ENCODE measurements around the gene REG3A.

DNA sequence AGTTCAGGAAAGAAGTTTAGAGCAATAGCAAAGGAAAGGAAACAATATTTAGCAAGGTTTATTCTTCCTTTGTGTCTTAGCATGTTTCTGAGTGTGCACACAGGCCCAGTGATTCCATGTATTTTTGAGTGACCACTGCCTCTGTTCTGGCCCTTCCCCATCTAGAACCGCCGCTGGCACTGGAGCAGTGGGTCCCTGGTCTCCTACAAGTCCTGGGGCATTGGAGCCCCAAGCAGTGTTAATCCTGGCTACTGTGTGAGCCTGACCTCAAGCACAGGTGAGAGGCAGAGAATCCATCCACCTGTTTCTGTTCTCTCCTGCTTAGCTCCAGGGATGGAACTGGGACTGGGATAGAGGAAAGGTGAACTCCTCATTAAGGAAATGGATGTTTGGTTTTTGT is 36.9 kb downstream of the REG3A start:
- TF ChIP-seq JUN (IDR thresholded peaks at IDR 0.05; ENCODE audit: low read depth, low read length) (no peak), RXRA (IDR thresholded peaks at IDR 0.05; ENCODE audit: insufficient read depth, low read depth, low read length) (no peak), POLR2A (IDR thresholded peaks at IDR 0.05; ENCODE audit: control extremely low read depth in 1 of 2, low read depth in 2 of 2, low read length in 2 of 2) (no peak)
- TF ChIP-seq, protein P1, sequence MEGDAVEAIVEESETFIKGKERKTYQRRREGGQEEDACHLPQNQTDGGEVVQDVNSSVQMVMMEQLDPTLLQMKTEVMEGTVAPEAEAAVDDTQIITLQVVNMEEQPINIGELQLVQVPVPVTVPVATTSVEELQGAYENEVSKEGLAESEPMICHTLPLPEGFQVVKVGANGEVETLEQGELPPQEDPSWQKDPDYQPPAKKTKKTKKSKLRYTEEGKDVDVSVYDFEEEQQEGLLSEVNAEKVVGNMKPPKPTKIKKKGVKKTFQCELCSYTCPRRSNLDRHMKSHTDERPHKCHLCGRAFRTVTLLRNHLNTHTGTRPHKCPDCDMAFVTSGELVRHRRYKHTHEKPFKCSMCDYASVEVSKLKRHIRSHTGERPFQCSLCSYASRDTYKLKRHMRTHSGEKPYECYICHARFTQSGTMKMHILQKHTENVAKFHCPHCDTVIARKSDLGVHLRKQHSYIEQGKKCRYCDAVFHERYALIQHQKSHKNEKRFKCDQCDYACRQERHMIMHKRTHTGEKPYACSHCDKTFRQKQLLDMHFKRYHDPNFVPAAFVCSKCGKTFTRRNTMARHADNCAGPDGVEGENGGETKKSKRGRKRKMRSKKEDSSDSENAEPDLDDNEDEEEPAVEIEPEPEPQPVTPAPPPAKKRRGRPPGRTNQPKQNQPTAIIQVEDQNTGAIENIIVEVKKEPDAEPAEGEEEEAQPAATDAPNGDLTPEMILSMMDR (IDR thresholded peaks at IDR 0.05; ENCODE audit: control extremely low read depth in 1 of 3, insufficient read depth in 1 of 3, low read depth in 1 of 3, low read length in 3 of 3), result no peak

All from H1 (cell line).